Heart right ventricle (tissue), 16 donors: ENCODE measurements around the gene CLCN1. TPM values are rescaled to one million over a fixed set of nuclear protein-coding genes. Genes with fewer than 3 reads are reported as not detected.
A peak's percentile ranks its signal among the peaks of the same experiment; 100 is the strongest.

Experiments used
- ATAC-seq, 8 donors: fragments of 200-7000 bp; cut with Tn5 transposase; one replicate each; pipeline ENCODE4 v1.9.1; 2020; ENCODE audit warnings: mild to moderate bottlenecking in 8 of 8, moderate library complexity in 8 of 8, moderate number of reproducible peaks in 1 of 8
- DNase-seq, 2 donors: peaks; one replicate each; pipeline ENCODE4 v3.0.0-alpha.2; 2020
- H3K27ac ChIP-seq, 10 donors: fragments of 200-600 bp; sonication (generic) in 2 of 10; one replicate each; pipeline versions ENCODE4 v1.5.0 to v1.8.0; 2020 to 2022; ENCODE audit warnings: mild to moderate bottlenecking in 3 of 10
- H3K27me3 ChIP-seq, 7 donors: fragments of 200-600 bp; one replicate each; pipeline ENCODE4 v1.8.0; 2021 to 2022; ENCODE audit warnings: mild to moderate bottlenecking in 2 of 7
- H3K36me3 ChIP-seq, 9 donors: fragments of 200-600 bp; sonication (generic) in 1 of 9; one replicate each; pipeline versions ENCODE4 v1.5.0 to v1.8.0; 2020 to 2022; ENCODE audit warnings: mild to moderate bottlenecking in 2 of 9
- H3K4me1 ChIP-seq, 9 donors: fragments of 200-600 bp; sonication (generic) in 1 of 9; one replicate each; pipeline versions ENCODE4 v1.5.0 to v1.8.0; 2020 to 2022; ENCODE audit warnings: mild to moderate bottlenecking in 4 of 9
- H3K4me3 ChIP-seq, 10 donors: fragments of 200-600 bp; sonication (generic) in 2 of 10; one replicate each; pipeline versions ENCODE4 v1.5.0 to v1.8.0; 2020 to 2022; ENCODE audit warnings: mild to moderate bottlenecking in 7 of 10, moderate library complexity in 2 of 10
- H3K9me3 ChIP-seq, 11 donors: fragments of 200-600 bp in 10 of 11; sonication (generic) in 2 of 11; one replicate each; pipeline versions ENCODE4 v1.5.0 to v1.8.0; 2013 to 2022; ENCODE audit warnings: mild to moderate bottlenecking in 2 of 11, control low read depth in 1 of 11, moderate library complexity in 1 of 11
- CTCF ChIP-seq, 9 donors: fragments of 200-600 bp; sonication (generic) in 2 of 9; IDR thresholded peaks; one replicate each; pipeline versions ENCODE4 v1.5.0 to v1.8.0; 2021 to 2022; ENCODE audit warnings: antibody characterized with exemption in 9 of 9, mild to moderate bottlenecking in 5 of 9, moderate library complexity in 1 of 9
- WGBS, 2 donors: extraction: QIAGEN DNeasy Blood & Tissue Kit; methylation state at CpG; one replicate each; pipeline ENCODE4 v1.1.7; 2013; ENCODE audit warnings: inconsistent platforms in 1 of 2; 5-methylcytosine and 5-hydroxymethylcytosine counted together
- intact Hi-C, 10 donors: fragments of 100-400 bp; cut with DNase I; formaldehyde crosslinking; loops; one replicate each; pipeline versions ENCODE4 v1.11.1 to v1.14.2; 2022
- long read RNA-seq, 3 donors: library from polyadenylated mRNA; unstranded; transcript quantifications; one replicate each; pipeline ENCODE4 v2.0.0, GENCODE V29; 2020 to 2021
- polyA plus RNA-seq, 2 donors: library from polyadenylated mRNA; stranded (reverse); fragments of 200-250 nt; gene quantifications; one replicate each; pipeline ENCODE4 v1.2.3, GENCODE V29; 2013
- total RNA-seq, 10 donors: library from RNA; stranded (reverse); fragmentation: NEBNext Ultra II Directional in 3 of 10; extraction: Animal tissue kit (Norgen Biotek cat#: 25700) in 3 of 10; gene quantifications; one replicate each; pipeline versions ENCODE4 v1.2.1 to v1.2.4, GENCODE V29; 2021 to 2023
- donor health status: Arrhythmogenic right ventricular cardiomyopathy.
- donor health status: ischemic (EF 13 %, LVEDD 7.1; RV severe dilation, severe dysfunction).
- donor health status: healthy with polysubstance abuse.
- donor health status: DM: no; HTN: yes; CAD: no.
- donor health status: DM: no; HTN: no; CAD: no.
- donor health status: ischemic (EF 25% LVEDD 6.9; RV normal size, moderate dysfunction).
- donor health status: ischemic (EF 25% LVEDD 5.7; RV mildly dilated, moderate dysfunction).
- donor health status: healthy.
- donor health status: DM: yes; HTN: yes; CAD: no.
- donor health status: Ischemic cardiomyopathy.
- donor health status: ischemic (EF 35%, LVEDD 5.7; RV mildly dilated, moderate dysfunction).
- donor health status: nonischemic (EF 11% LVEDD 7.7; RV severe dilation, severe dysfunction).
- donor health status: DM: yes; HTN: yes; CAD: no.
- donor health status: PGD.
- donor health status: ischemic (EF 29% LVEDD 5.4; RV normal size, mild dysfunction).
- donor health status: nonischemic (EF 23%, LVEDD 6.1; RV moderate dilation, normal function).

Gene CLCN1
- total RNA-seq (not detected), polyA plus RNA-seq (under 1 TPM in 1 of 2 donors, not detected in 1; 0.01 TPM)
- long read RNA-seq, donor 1: 0 reads
- long read RNA-seq, donor 2: 0 reads
- long read RNA-seq, donor 3: 0 reads

- Histone ChIP-seq H3K27ac (no peak within 1 kb of the TSS), H3K4me1 (peaks cover 0 to 17% (median 0%) of the 10 kb centered on the region in 9 donors), H3K36me3 (no peaks in the 10 kb centered on the region), H3K27me3 (no peaks in the 10 kb centered on the region), H3K4me3 (no peak within 1 kb of the TSS), H3K9me3 (no peaks in the 10 kb centered on the region)
- DNase-seq (no peak), ATAC-seq (no peak)
- intact Hi-C loops: loop anchor here in 1 of 10 donors (10.0 kb wide), 1 partner anchor 99 kb away; no protein-coding TSS in a partner anchor
- TF ChIP-seq CTCF (IDR thresholded peaks at IDR 0.05): no peak
- WGBS, 2 donors: 62 to 69% methylated on average over 5 of the region's 5 CpGs
Observed at GRCh38 chr7:143315776-143316175, at the start of gene CLCN1. Gene CLCN1 (plus strand): TSS chr7:143316111. CDS start chr7:143316213, 102 bp downstream.

- no peaks in the 10 kb centered on the region for H3K9me3 ChIP-seq
- TF ChIP-seq CTCF (IDR thresholded peaks at IDR 0.05): no peak
Observed at GRCh38 chr7:143269251-143269650, 46.7 kb upstream of the CLCN1 start.

GRCh38 chr7:143271240-143271639, 44.7 kb upstream of the CLCN1 start:
- Histone ChIP-seq H3K9me3 (no peaks in the 10 kb centered on the region), H3K27me3 (no peaks in the 10 kb centered on the region), H3K36me3 (peaks cover 0 to 54% (median 20%) of the 10 kb centered on the region in 9 donors), H3K4me3 (no peak overlapping the region), H3K4me1 (peaks cover 0 to 2% (median 0%) of the 10 kb centered on the region in 9 donors), H3K27ac (no peak overlapping the region)
- intact Hi-C loops: no loop called here
- no peak for TF ChIP-seq CTCF (IDR thresholded peaks at IDR 0.05)
- ATAC-seq: no peak
- 91 to 97% methylated on average over 1 of the region's 1 CpG for WGBS, 2 donors
- no peak for DNase-seq

More at GRCh38 chr7:143269251-143269650, 46.7 kb upstream of the CLCN1 start:
- WGBS, 2 donors: 79 to 81% methylated on average over 5 of the region's 5 CpGs
- H3K4me1 ChIP-seq: peaks cover 7 to 22% (median 16%) of the 10 kb centered on the region in 9 donors
- H3K36me3 ChIP-seq: peaks cover 0 to 70% (median 20%) of the 10 kb centered on the region in 9 donors
- DNase-seq (no peak), ATAC-seq (peak in 1 of 8 donors; percentile 23)
- H3K4me3 ChIP-seq: no peak overlapping the region
- no peak overlapping the region for H3K27ac ChIP-seq
- intact Hi-C loops: loop anchor here in 1 of 10 donors (10.0 kb wide), 1 partner anchor 116 kb away; the partner anchor contains the start of gene ZYX
- H3K27me3 ChIP-seq: no peaks in the 10 kb centered on the region

DNA sequence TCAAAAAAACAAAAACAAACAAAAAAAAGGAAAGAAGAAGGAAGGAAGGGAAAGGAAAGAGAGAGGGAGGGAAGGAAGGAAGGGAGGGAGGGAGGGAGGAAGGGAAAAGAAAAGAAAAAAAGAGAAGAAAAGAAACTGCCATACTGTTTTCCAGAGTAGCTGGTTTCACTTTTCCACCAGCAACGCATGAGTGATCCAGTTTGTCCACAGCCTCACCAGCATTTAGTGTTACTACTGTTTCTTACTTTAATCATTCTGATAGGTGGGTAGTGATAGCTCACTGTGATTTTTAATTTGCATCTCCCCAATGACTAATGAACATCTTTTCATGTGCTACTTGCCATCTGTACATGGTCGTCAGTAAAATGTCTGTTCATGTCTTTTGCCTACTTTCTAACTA, 43.0 kb upstream of the CLCN1 start:
- H3K27me3 ChIP-seq: no peaks in the 10 kb centered on the region
- WGBS, 2 donors: 92 to 94% methylated on average over 2 of the region's 2 CpGs
- no peak for DNase-seq
- intact Hi-C loops: no loop called here
- no peak overlapping the region for H3K4me3 ChIP-seq
- no peak overlapping the region for H3K27ac ChIP-seq
- peaks cover 0 to 37% (median 18%) of the 10 kb centered on the region in 9 donors for H3K36me3 ChIP-seq
- ATAC-seq: no peak
- no peaks in the 10 kb centered on the region for H3K9me3 ChIP-seq
- TF ChIP-seq CTCF (IDR thresholded peaks at IDR 0.05): no peak
- H3K4me1 ChIP-seq: no peaks in the 10 kb centered on the region
